ENCODE measurements around the gene CCDC32.

Gene CCDC32

DNA sequence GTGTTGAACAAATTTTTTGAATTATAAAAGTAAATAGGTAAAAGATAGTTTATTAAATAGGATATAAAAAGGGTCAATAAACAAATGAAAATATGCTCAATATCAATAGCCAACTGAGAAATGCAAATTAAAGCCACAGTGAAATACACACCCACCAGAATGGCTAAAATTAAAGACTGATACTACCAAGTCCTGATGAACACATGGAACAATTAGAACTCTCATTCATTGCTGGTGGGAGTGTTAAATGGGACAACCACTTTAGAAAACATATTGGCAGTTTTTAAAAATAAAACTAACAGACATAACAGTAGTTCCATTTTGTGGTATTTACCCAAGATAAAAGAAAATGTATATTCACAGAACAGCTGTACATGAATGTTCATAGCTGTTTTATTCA lies 41.2 kb downstream of the CCDC32 start:
- no peak for TF ChIP-seq EZH2 (optimal IDR thresholded peaks at IDR 0.05; ENCODE audit: low read depth, low read length)
- TF ChIP-seq, protein P1, sequence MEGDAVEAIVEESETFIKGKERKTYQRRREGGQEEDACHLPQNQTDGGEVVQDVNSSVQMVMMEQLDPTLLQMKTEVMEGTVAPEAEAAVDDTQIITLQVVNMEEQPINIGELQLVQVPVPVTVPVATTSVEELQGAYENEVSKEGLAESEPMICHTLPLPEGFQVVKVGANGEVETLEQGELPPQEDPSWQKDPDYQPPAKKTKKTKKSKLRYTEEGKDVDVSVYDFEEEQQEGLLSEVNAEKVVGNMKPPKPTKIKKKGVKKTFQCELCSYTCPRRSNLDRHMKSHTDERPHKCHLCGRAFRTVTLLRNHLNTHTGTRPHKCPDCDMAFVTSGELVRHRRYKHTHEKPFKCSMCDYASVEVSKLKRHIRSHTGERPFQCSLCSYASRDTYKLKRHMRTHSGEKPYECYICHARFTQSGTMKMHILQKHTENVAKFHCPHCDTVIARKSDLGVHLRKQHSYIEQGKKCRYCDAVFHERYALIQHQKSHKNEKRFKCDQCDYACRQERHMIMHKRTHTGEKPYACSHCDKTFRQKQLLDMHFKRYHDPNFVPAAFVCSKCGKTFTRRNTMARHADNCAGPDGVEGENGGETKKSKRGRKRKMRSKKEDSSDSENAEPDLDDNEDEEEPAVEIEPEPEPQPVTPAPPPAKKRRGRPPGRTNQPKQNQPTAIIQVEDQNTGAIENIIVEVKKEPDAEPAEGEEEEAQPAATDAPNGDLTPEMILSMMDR (IDR thresholded peaks at IDR 0.05; ENCODE audit: low read length) = no peak
- DNase-seq = no peak
- no peak overlapping the region for H3K4me2 ChIP-seq (ENCODE audit: low read depth, low read length)

DNA sequence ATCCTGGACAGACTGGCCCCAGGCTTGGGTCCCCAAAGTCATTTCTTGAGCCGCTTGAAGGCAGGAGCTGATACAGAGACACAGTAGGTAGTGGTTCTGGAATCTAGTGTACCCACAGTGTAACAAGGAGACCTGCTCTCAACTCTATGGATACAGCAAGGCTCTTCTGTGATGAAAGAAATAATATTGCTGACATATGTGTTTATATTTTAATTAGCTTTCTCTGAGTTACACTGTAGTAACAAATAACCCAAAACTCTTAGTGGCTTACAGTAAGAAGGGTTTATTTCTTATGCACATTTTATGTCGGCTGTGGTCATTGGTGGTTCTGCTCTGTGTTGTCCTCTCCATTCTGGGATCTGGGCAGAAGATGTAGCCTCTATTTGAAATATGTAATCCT lies 48.5 kb downstream of the CCDC32 start:
- no peak for DNase-seq
- no peaks in the 10 kb centered on the region for H4K20me1 ChIP-seq (ENCODE audit: insufficient read depth, low read length)
- no peak overlapping the region for H2AFZ ChIP-seq (ENCODE audit: low read length)
- no peak overlapping the region for H3K4me3 ChIP-seq (ENCODE audit: low read length)
- no peaks in the 10 kb centered on the region for H3K36me3 ChIP-seq (replicated peaks; ENCODE audit: insufficient read depth, low read length)
- no peak overlapping the region for H3K4me2 ChIP-seq (ENCODE audit: low read depth, low read length)
- H3K79me2 ChIP-seq (ENCODE audit: low read length) = no peaks in the 10 kb centered on the region
- H3F3A ChIP-seq (ENCODE audit: insufficient read depth, low read length) = no peaks in the 10 kb centered on the region
- no peak overlapping the region for H3K9ac ChIP-seq (ENCODE audit: low read length)
- H3K27me3 ChIP-seq (replicated peaks; ENCODE audit: insufficient read depth, low read length) = no peaks in the 10 kb centered on the region
- no peaks in the 10 kb centered on the region for H3K9me2 ChIP-seq (replicated peaks; ENCODE audit: insufficient read depth, low read length)
- H3K4me1 ChIP-seq (ENCODE audit: low read length) = no peaks in the 10 kb centered on the region; the same call in 1 of the 2 replicates
- TF ChIP-seq, protein P1 (IDR thresholded peaks at IDR 0.05; ENCODE audit: low read length) = no peak
- TF ChIP-seq EZH2 (optimal IDR thresholded peaks at IDR 0.05; ENCODE audit: low read depth, low read length) (no peak), EZH2phosphoT487 (IDR thresholded peaks at IDR 0.05; ENCODE audit: low read length) (no peak)
- no peaks in the 10 kb centered on the region for H3K9me3 ChIP-seq (replicated peaks; ENCODE audit: insufficient read depth, low read length)
- H3K27ac ChIP-seq (ENCODE audit: low read length) = no peak overlapping the region

More for the DNA sequence above, 41.2 kb downstream of the CCDC32 start:
- Histone ChIP-seq H2AFZ (ENCODE audit: low read length) (no peak overlapping the region), H3K4me1 (ENCODE audit: low read length) (peaks cover 5% of the 10 kb centered on the region), H3K27me3 (replicated peaks; ENCODE audit: insufficient read depth, low read length) (no peaks in the 10 kb centered on the region), H3K9me3 (replicated peaks; ENCODE audit: insufficient read depth, low read length) (no peaks in the 10 kb centered on the region), H4K20me1 (ENCODE audit: insufficient read depth, low read length) (no peaks in the 10 kb centered on the region), H3K36me3 (replicated peaks; ENCODE audit: insufficient read depth, low read length) (no peaks in the 10 kb centered on the region), H3K79me2 (ENCODE audit: low read length) (no peaks in the 10 kb centered on the region), H3K9ac (ENCODE audit: low read length) (no peak overlapping the region), H3K27ac (ENCODE audit: low read length) (no peak overlapping the region), H3K4me3 (ENCODE audit: low read length) (no peak overlapping the region), H3K9me2 (replicated peaks; ENCODE audit: insufficient read depth, low read length) (no peaks in the 10 kb centered on the region), H3F3A (ENCODE audit: insufficient read depth, low read length) (no peaks in the 10 kb centered on the region)

DNA sequence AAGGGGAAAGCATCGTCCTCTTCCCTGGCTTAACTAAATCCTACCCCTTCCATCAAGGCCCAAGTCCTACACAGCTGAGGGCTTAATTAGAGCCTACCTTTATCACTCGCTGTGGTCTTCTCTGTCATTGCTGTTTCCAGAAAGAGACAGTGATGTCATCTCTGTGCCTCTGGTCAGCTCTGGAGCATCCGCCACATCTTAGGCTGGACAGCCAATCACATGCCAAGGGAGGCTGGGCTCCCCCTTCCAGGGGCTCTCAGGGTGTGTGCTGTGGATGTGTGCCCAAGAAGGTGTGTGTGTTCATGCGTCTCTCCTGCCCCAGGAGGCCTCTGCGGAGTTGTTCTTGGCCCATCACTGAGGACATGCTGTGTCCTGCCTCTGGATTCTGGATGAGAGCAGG lies 51.2 kb downstream of the CCDC32 start:
- no peaks in the 10 kb centered on the region for H3K4me1 ChIP-seq (ENCODE audit: low read length)
- H3K36me3 ChIP-seq (replicated peaks; ENCODE audit: insufficient read depth, low read length) = no peaks in the 10 kb centered on the region
- H3K27me3 ChIP-seq (replicated peaks; ENCODE audit: insufficient read depth, low read length) = 0 out of 2 replicates have a peak, but pooled peaks cover 4% of the 10 kb centered on the region
- no peak for DNase-seq
- H4K20me1 ChIP-seq (ENCODE audit: insufficient read depth, low read length) = no peaks in the 10 kb centered on the region
- no peak overlapping the region for H3K4me2 ChIP-seq (ENCODE audit: low read depth, low read length)
- no peak overlapping the region for H3K9ac ChIP-seq (ENCODE audit: low read length)
- no peaks in the 10 kb centered on the region; the same call in 1 of the 2 replicates for H3F3A ChIP-seq (ENCODE audit: insufficient read depth, low read length)
- TF ChIP-seq, protein P1 (IDR thresholded peaks at IDR 0.05; ENCODE audit: low read length) = no peak
- no peak for TF ChIP-seq EZH2phosphoT487 (IDR thresholded peaks at IDR 0.05; ENCODE audit: low read length)
- TF ChIP-seq EZH2 (optimal IDR thresholded peaks at IDR 0.05; ENCODE audit: low read depth, low read length) = no peak
- H3K9me3 ChIP-seq (replicated peaks; ENCODE audit: insufficient read depth, low read length) = no peaks in the 10 kb centered on the region
- no peak overlapping the region for H2AFZ ChIP-seq (ENCODE audit: low read length)
- no peaks in the 10 kb centered on the region for H3K9me2 ChIP-seq (replicated peaks; ENCODE audit: insufficient read depth, low read length)
- no peak overlapping the region for H3K4me3 ChIP-seq (ENCODE audit: low read length)
- no peaks in the 10 kb centered on the region for H3K79me2 ChIP-seq (ENCODE audit: low read length)
- no peak overlapping the region for H3K27ac ChIP-seq (ENCODE audit: low read length)

Measured in MM.1S (cell line).